Stomach (tissue), 9 donors: ENCODE measurements around the gene PPP2R2C. TPM values are rescaled to one million over a fixed set of nuclear protein-coding genes. Genes with fewer than 3 reads are reported as not detected.

Experiments used
- DNase-seq, 2 donors: peaks; one replicate each; pipeline versions ENCODE4 v3.0.0 to v3.0.0-alpha.2; 2013 to 2019
- H3K27ac ChIP-seq, 5 donors: fragments of 200-600 bp in 4 of 5; sonication (generic) in 4 of 5; one replicate each; pipeline ENCODE4 v1.5.1; 2013 to 2019; ENCODE audit warnings: mild to moderate bottlenecking in 1 of 5, moderate library complexity in 1 of 5
- H3K27me3 ChIP-seq, 3 donors: fragments of 200-600 bp; sonication (generic); one replicate each; pipeline ENCODE4 v1.5.1; 2017 to 2019; ENCODE audit warnings: mixed run types in 1 of 3
- H3K36me3 ChIP-seq, 4 donors: fragments of 200-600 bp; sonication (generic); 1 replicate in 3 of 4; 2 replicates in 1 of 4; pipeline ENCODE4 v1.5.1; 2016 to 2019
- H3K4me1 ChIP-seq, 4 donors: fragments of 200-600 bp; sonication (generic); one replicate each; pipeline ENCODE4 v1.5.1; 2016 to 2019
- H3K4me3 ChIP-seq, 4 donors: fragments of 200-600 bp; sonication (generic) in 3 of 4; one replicate each; pipeline ENCODE4 v1.5.1; 2016 to 2019; ENCODE audit warnings: mild to moderate bottlenecking in 1 of 4
- H3K9me3 ChIP-seq, 4 donors: fragments of 200-600 bp; sonication (generic); one replicate each; pipeline ENCODE4 v1.5.1; 2016 to 2019
- CTCF ChIP-seq, 7 experiments: fragments of 450-650 bp in 4 of 7; fragments of 200-600 bp in 3 of 7; sonication (generic) in 3 of 7; IDR thresholded peaks; one replicate each; pipeline ENCODE4 v1.5.1; 2016 to 2019; ENCODE audit warnings: antibody characterized with exemption in 7 of 7, control low read depth in 2 of 7, mild to moderate bottlenecking in 1 of 7
- EP300 ChIP-seq: sonication (generic); formaldehyde crosslinking; IDR thresholded peaks from one replicate; pipeline ENCODE4 v1.6.1; 2017; ENCODE audit warnings: antibody characterized with exemption
- POLR2A ChIP-seq, 4 donors: fragments of 450-650 bp; IDR thresholded peaks; one replicate each; pipeline ENCODE4 v1.6.1; 2016; ENCODE audit warnings: antibody characterized with exemption in 4 of 4, control low read depth in 2 of 4, mild to moderate bottlenecking in 1 of 4, moderate library complexity in 1 of 4
- POLR2AphosphoS5 ChIP-seq, 3 donors: sonication (generic); formaldehyde crosslinking; IDR thresholded peaks; one replicate each; pipeline ENCODE4 v1.6.1; 2016; ENCODE audit warnings: antibody characterized with exemption in 3 of 3
- WGBS, 5 donors: extraction: QIAGEN DNeasy Blood & Tissue Kit in 3 of 5; methylation state at CpG; one replicate each; pipeline versions ENCODE4 v1.1.5 to v1.1.7; 2013 to 2018; 5-methylcytosine and 5-hydroxymethylcytosine counted together
- intact Hi-C: fragments of 100-400 bp; cut with DNase I; formaldehyde crosslinking; loops from one replicate; pipeline ENCODE4 v1.15.1; 2023; ENCODE audit warnings: low total_unique reads
- polyA plus RNA-seq, 3 donors: library from polyadenylated mRNA; stranded (reverse); fragments of 200-250 nt; gene quantifications; one replicate each; pipeline ENCODE4 v1.2.3, GENCODE V29; 2013
- total RNA-seq, 5 donors: library from RNA; depleted of rRNA; stranded (reverse); fragments of >200 nt; gene quantifications; one replicate each; pipeline versions ENCODE4 v1.1.0 to v1.2.3, GENCODE V29; 2014 to 2016
- donor health status: healthy with polysubstance abuse.
- donor health status: Bipolar disorder and iron deficiency.
- donor health status: healthy.

The PPP2R2C gene
- total and polyA plus RNA-seq, 8 donors = 1.4 to 5.0 (median 1.5) TPM; not detected in 5

DNA sequence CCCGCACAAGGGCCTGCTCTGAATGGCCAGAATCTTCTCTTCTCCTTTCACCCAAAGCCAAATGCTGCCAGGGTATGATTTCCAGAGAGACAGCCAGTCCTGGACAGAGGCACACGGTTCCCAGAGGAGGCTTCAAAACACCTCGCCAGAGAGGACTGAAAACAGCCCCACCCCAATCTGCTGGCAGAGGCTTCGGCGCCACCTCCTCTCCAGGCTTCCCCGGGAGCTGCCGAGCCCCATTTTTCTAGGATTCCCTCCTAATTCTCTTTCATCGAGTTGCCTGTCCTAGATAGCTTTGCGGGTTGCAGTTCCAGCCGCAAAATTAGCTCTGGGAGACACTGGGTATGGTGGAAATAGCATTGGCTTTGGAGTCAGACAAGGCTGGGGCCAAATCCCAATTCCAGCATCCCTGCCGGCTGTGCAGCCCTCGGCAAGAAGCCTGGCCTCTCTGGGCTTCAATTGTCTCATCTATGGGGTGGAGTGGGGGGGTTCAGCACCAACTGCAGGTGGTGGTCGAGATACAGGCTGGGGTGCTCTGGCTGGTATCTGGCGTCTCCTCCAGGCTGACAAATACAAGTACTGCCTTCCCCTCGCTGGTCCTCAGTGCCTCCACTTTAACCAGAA is 22.6 kb downstream of the PPP2R2C start:
- Histone ChIP-seq H3K27ac (no peak overlapping the region), H3K36me3 (no peaks in the 10 kb centered on the region), H3K4me3 (no peak overlapping the region), H3K4me1 (peaks cover 0 to 9% (median 4%) of the 10 kb centered on the region in 4 donors), H3K9me3 (no peaks in the 10 kb centered on the region), H3K27me3 (peaks cover 0 to 58% (median 0%) of the 10 kb centered on the region in 3 donors)
- WGBS, 5 donors = 63 to 70% (median 65%) methylated on average over 14 to 15 of the region's 15 CpGs
- TF ChIP-seq EP300 = no peak
- TF ChIP-seq CTCF (IDR thresholded peaks at IDR 0.05) = no peak
- DNase-seq = no peak
- intact Hi-C loops = no loop called here

DNA sequence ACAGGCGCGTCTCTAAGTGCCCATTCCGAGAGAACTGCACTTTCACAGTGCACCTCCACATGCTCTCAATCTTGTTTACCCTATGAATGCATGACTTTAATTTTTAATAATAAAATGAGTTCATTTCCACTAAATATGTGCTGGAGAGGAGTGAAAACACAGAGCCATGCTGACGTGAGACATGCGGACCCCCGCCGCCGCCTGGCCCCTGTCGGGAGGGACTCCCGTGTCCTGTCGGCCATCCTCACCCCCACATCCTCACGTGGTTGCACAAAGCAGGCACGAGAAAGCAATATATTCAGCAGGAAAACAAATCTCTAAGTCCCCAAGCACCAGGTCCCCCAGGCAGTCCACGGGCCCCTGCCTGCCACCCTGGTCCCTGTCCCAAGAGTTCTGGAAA is 23.1 kb downstream of the PPP2R2C start:
- 73 to 82% (median 77%) methylated on average over 14 of the region's 14 CpGs for WGBS, 5 donors
- no peaks in the 10 kb centered on the region for H3K36me3 ChIP-seq
- H3K4me1 ChIP-seq = peaks cover 0 to 9% (median 4%) of the 10 kb centered on the region in 4 donors
- H3K27ac ChIP-seq = no peak overlapping the region
- intact Hi-C loops = no loop called here
- no peaks in the 10 kb centered on the region for H3K9me3 ChIP-seq
- DNase-seq = no peak
- peaks cover 0 to 58% (median 0%) of the 10 kb centered on the region in 3 donors for H3K27me3 ChIP-seq
- TF ChIP-seq EP300 (no peak), CTCF (IDR thresholded peaks at IDR 0.05) (no peak), POLR2AphosphoS5 (IDR thresholded peaks at IDR 0.05) (no peak), POLR2A (IDR thresholded peaks at IDR 0.05) (no peak)
- no peak overlapping the region for H3K4me3 ChIP-seq

GRCh38 chr4:6448476-6449170 is 23.8 kb downstream of the PPP2R2C start:
- no peak for DNase-seq
- Histone ChIP-seq H3K4me1 (peaks cover 0 to 9% (median 4%) of the 10 kb centered on the region in 4 donors), H3K27me3 (peaks cover 0 to 58% (median 0%) of the 10 kb centered on the region in 3 donors), H3K27ac (no peak overlapping the region), H3K9me3 (no peaks in the 10 kb centered on the region), H3K4me3 (no peak overlapping the region), H3K36me3 (no peaks in the 10 kb centered on the region)
- TF ChIP-seq EP300 (no peak), POLR2AphosphoS5 (IDR thresholded peaks at IDR 0.05) (no peak), CTCF (IDR thresholded peaks at IDR 0.05) (no peak)
- WGBS, 5 donors = 72 to 83% (median 77%) methylated on average over 19 to 21 of the region's 21 CpGs
- intact Hi-C loops = no loop called here

GRCh38 chr4:6447672-6448171 is 24.7 kb downstream of the PPP2R2C start:
- Histone ChIP-seq H3K4me3 (no peak overlapping the region), H3K9me3 (no peaks in the 10 kb centered on the region), H3K27ac (no peak overlapping the region), H3K4me1 (peaks cover 0 to 9% (median 4%) of the 10 kb centered on the region in 4 donors), H3K36me3 (no peaks in the 10 kb centered on the region), H3K27me3 (peaks cover 0 to 58% (median 0%) of the 10 kb centered on the region in 3 donors)
- intact Hi-C loops = no loop called here
- DNase-seq = no peak
- 63 to 73% (median 71%) methylated on average over 20 to 22 of the region's 22 CpGs for WGBS, 5 donors
- TF ChIP-seq POLR2A (IDR thresholded peaks at IDR 0.05) (no peak), CTCF (IDR thresholded peaks at IDR 0.05) (no peak), EP300 (no peak), POLR2AphosphoS5 (IDR thresholded peaks at IDR 0.05) (no peak)
